Parathyroid adenoma (tissue), 2 donors: ENCODE measurements around the gene ASPSCR1.

Source experiments
- H2AFZ ChIP-seq: fragments of 300-600 bp; sonication (generic); one replicate; pipeline ENCODE4 v1.7.0; 2017; ENCODE audit warnings: antibody characterized with exemption, mild to moderate bottlenecking
- H3K27ac ChIP-seq: fragments of 300-600 bp; sonication (generic); one replicate; pipeline ENCODE4 v1.7.0; 2017
- H3K27me3 ChIP-seq: fragments of 300-600 bp; sonication (generic); one replicate; pipeline ENCODE4 v1.7.0; 2017; ENCODE audit warnings: low read length; ENCODE audit not compliant: control insufficient read depth, insufficient read depth
- H3K36me3 ChIP-seq: fragments of 300-600 bp; sonication (generic); one replicate; pipeline ENCODE4 v1.7.0; 2017; ENCODE audit warnings: low read length; ENCODE audit not compliant: control insufficient read depth, insufficient read depth
- H3K4me1 ChIP-seq: fragments of 300-600 bp; sonication (generic); one replicate; pipeline ENCODE4 v1.7.0; 2017; ENCODE audit warnings: control low read depth
- H3K4me2 ChIP-seq: fragments of 300-600 bp; sonication (generic); one replicate; pipeline ENCODE4 v1.7.0; 2017; ENCODE audit warnings: low read length
- H3K4me3 ChIP-seq: fragments of 300-600 bp; sonication (generic); one replicate; pipeline ENCODE4 v1.7.0; 2017; ENCODE audit warnings: low read depth, low read length
- H3K79me2 ChIP-seq: fragments of 300-600 bp; sonication (generic); one replicate; pipeline ENCODE4 v1.7.0; 2017; ENCODE audit warnings: control low read depth
- H3K9ac ChIP-seq: fragments of 300-600 bp; sonication (generic); one replicate; pipeline ENCODE4 v1.7.0; 2017; ENCODE audit warnings: mild to moderate bottlenecking
- H3K9me3 ChIP-seq: fragments of 300-600 bp; sonication (generic); one replicate; pipeline ENCODE4 v1.7.0; 2017; ENCODE audit warnings: low read length; ENCODE audit not compliant: control insufficient read depth
- TF ChIP-seq, protein P1 (sequence below): fragments of 300-600 bp; sonication (generic); IDR thresholded peaks from one replicate; pipeline ENCODE4 v1.7.0; 2017; ENCODE audit warnings: antibody characterized with exemption, mild to moderate bottlenecking
- donor health status: primary hyperparathyroidism.

The ASPSCR1 gene

DNA sequence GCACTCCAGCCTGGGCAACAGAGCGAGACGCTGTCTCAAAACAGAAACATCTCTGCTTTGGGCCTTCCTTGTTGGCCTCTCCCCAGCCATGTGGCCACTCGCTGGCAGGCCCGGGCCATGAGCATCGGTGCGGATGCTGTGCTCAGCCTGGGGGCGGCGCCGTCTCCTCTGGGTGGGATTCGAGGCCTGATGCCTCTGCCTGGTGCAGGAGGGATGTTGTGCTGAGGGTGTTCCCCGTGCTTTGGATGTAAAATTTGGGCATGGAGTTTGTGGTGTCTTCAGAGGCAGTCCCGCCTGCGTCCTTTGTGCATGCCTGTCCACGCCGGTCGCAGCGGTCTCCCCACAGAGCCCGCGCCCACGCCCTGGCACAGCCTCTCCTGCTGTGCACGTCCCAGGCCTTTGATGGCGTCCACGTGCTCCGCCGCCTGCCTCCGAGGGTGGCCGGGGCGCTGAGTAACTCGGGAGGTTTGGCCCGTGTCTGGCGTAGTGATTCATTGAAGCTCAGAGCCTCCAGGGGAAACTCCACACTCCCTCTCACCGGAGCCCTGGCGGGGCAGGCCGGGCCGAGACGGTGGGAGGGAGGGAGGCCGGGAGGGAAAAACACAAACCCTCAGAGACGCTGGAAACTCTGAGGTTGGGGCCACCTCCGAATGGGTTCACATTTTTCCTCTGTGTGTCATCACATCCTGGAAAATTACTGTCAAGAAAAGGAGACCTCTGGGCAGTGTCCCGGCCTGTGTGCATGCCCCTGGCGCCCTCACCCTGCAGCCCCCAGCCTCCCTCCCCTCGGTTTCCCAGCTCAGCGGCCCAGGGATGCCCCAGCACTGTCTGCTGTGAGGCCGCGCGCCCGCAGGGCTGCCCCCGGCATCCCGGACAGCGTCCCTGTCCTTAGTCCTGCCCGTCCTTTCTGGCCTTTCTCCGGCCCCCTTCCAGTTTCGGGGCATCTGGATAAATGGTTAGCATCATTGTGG, 26.3 kb downstream of the ASPSCR1 start:
- H3K9me3 ChIP-seq: no peaks in the 10 kb centered on the region
- H3K79me2 ChIP-seq: peaks cover 3% of the 10 kb centered on the region
- TF ChIP-seq, protein P1, sequence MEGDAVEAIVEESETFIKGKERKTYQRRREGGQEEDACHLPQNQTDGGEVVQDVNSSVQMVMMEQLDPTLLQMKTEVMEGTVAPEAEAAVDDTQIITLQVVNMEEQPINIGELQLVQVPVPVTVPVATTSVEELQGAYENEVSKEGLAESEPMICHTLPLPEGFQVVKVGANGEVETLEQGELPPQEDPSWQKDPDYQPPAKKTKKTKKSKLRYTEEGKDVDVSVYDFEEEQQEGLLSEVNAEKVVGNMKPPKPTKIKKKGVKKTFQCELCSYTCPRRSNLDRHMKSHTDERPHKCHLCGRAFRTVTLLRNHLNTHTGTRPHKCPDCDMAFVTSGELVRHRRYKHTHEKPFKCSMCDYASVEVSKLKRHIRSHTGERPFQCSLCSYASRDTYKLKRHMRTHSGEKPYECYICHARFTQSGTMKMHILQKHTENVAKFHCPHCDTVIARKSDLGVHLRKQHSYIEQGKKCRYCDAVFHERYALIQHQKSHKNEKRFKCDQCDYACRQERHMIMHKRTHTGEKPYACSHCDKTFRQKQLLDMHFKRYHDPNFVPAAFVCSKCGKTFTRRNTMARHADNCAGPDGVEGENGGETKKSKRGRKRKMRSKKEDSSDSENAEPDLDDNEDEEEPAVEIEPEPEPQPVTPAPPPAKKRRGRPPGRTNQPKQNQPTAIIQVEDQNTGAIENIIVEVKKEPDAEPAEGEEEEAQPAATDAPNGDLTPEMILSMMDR: no peak
- no peak overlapping the region for H3K9ac ChIP-seq
- no peak overlapping the region for H2AFZ ChIP-seq
- H3K4me1 ChIP-seq: no peaks in the 10 kb centered on the region
- H3K27ac ChIP-seq: no peak overlapping the region
- H3K4me2 ChIP-seq: no peak overlapping the region
- H3K36me3 ChIP-seq: no peaks in the 10 kb centered on the region
- no peaks in the 10 kb centered on the region for H3K27me3 ChIP-seq
- H3K4me3 ChIP-seq: no peak overlapping the region

DNA sequence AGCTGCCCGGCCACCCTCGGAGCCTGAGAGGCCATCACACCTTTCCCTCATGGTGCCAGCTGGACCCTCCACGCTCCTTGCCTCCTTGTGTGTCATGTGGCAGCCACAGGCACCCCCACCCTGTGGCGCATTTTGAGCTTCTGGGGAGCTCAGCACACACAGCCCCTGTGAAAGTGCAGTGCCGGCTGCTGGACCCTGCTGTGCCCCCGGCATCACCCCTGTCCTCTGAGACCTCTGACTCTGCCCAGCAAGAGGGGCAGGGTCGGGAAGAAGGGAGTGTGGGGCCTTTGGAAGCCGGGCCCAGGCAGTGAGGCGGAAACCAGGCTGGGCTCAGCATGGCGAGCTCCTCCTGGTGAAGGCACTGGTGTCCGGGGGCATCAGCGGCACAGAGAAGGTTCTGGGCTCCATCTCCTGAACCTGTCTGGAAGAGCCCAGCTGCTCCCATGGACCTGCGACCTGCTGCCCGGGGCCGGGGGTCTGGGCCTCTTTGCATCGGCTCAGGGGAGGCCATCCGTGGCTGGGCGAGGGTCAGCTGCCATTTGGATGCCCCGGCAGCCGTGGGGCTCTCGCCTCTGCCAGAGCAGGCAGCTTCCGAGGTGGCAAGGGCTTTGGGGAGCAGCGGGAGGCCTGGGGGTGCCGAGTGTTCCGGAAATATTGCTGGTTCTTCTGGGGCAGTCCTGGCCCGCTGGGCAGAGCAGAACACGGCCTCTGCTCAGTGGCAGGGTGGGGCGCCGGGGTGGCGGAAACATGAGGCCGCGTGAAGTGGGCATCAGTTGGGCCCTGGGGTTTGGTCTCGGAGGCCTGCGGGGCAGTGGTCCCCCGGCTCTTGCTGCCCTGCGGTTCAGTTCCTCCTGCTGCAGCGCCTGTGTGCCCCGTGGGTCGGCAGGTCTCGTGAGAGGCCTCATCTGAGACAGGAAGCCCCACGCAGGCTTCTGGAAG, 27.4 kb downstream of the ASPSCR1 start:
- Histone ChIP-seq H3K4me1 (no peaks in the 10 kb centered on the region), H3K27ac (no peak overlapping the region)

DNA sequence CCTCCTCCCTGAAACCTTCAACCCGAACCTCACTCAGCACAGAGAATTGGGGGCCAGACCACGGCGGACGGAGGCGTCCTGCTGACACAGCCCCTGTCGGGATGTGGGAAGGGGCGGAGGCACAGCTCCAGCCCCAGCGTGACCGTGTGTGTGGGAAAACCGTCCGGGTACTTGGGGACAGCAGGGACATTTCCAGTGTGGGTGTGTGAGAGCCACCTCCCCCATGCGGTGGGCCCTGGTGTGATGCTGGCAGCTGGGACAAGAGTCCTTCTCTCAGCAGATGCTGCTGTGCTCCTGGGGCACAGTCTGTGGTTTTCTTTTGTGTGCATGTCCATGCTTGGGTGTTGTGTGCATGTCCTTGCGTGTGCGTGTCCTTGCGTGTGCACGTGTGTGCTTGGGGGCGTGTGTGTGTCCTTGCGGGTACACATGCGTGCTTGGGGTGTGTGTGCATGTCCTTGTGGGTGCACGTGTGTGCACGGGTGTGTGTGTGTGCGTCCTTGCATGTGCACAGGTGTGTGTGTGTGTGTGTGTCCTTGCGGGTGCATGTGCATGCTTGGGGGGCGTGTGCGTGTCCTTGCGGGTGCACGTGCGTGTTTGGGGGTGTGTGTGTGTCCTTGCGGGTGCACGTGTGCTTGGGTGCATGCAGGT, 28.4 kb downstream of the ASPSCR1 start:
- no peak overlapping the region for H3K4me2 ChIP-seq
- no peaks in the 10 kb centered on the region for H3K79me2 ChIP-seq
- H3K27me3 ChIP-seq: no peaks in the 10 kb centered on the region
- TF ChIP-seq, protein P1: no peak
- H3K4me1 ChIP-seq: no peaks in the 10 kb centered on the region
- no peaks in the 10 kb centered on the region for H3K36me3 ChIP-seq
- no peak overlapping the region for H3K9ac ChIP-seq
- no peak overlapping the region for H3K4me3 ChIP-seq
- H3K9me3 ChIP-seq: no peaks in the 10 kb centered on the region
- H3K27ac ChIP-seq: no peak overlapping the region
- no peak overlapping the region for H2AFZ ChIP-seq

More for the DNA sequence above, 27.4 kb downstream of the ASPSCR1 start:
- no peaks in the 10 kb centered on the region for H3K79me2 ChIP-seq
- no peak overlapping the region for H3K4me3 ChIP-seq
- H3K9me3 ChIP-seq: no peaks in the 10 kb centered on the region
- H2AFZ ChIP-seq: no peak overlapping the region
- H3K9ac ChIP-seq: no peak overlapping the region
- no peaks in the 10 kb centered on the region for H3K27me3 ChIP-seq
- TF ChIP-seq, protein P1: no peak
- H3K36me3 ChIP-seq: no peaks in the 10 kb centered on the region
- H3K4me2 ChIP-seq: no peak overlapping the region

DNA sequence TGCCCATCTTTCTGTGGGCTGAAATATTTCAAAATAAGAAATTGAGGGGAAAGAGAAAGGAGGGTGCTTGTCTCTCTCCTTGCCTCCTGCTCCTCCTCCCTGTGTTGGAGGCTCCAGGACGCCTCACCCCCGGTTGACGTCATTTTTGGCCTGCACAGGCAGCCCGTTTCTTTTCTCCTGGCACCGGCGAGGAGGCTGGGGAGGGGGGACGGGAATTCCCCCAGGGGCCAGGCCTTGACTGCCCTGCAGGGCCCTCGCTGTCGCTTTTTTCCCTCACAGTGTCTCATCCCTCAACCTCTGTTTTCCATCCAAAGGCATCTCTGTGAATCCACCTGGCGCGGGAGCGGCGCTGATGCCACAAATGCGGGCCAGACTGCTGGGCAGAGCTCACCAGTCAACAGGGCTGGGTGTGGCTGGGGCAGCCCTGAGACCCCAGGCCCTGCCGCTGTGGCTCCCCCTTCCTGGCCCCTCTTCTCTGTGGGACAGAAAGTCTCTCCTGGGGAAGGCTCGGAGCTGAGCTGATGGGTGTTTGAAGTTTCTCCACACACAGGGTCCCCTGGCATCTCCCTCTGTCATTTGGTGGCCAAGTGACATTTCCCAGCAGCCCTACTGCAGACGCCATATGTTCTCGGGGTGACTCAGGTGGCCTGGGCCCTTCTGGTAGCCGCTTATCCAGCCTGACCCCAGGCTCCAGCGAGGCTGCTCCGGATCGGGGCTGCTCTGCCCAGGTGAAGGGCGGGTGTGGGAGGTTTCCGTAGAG, 29.2 kb downstream of the ASPSCR1 start:
- H3K9me3 ChIP-seq: no peaks in the 10 kb centered on the region
- H3K79me2 ChIP-seq: no peaks in the 10 kb centered on the region
- no peak overlapping the region for H2AFZ ChIP-seq
- no peaks in the 10 kb centered on the region for H3K36me3 ChIP-seq
- no peaks in the 10 kb centered on the region for H3K4me1 ChIP-seq
- H3K9ac ChIP-seq: no peak overlapping the region
- no peak overlapping the region for H3K4me2 ChIP-seq
- H3K27ac ChIP-seq: no peak overlapping the region
- TF ChIP-seq, protein P1: no peak
- H3K27me3 ChIP-seq: no peaks in the 10 kb centered on the region
- no peak overlapping the region for H3K4me3 ChIP-seq
